Neural cell (in vitro differentiated cells): ENCODE measurements around the gene ZNF512. TPM values are rescaled to one million over a fixed set of nuclear protein-coding genes. Genes with fewer than 3 reads are reported as not detected.

Experiments
- H2AFZ ChIP-seq: fragments of 200-600, 300-800 bp; sonication (generic), shearing (Covaris generic); 2 replicates; pipeline ENCODE4 v1.6.0; 2014; ENCODE audit warnings: low read depth, mild to moderate bottlenecking, antibody characterized with exemption, low read length, moderate library complexity
- H3F3A ChIP-seq: fragments of 200-600 bp; shearing (Covaris generic); 2 replicates; pipeline ENCODE4 v1.6.1; 2016; ENCODE audit warnings: mild to moderate bottlenecking, moderate library complexity, mixed read lengths, antibody characterized with exemption, low read length; ENCODE audit not compliant: insufficient read depth, poor library complexity, severe bottlenecking
- H3K27ac ChIP-seq: fragments of 200-600, 300-800 bp; sonication (generic), shearing (Covaris generic); 2 replicates; pipeline ENCODE4 v1.5.1; 2014; ENCODE audit warnings: mild to moderate bottlenecking, low read length, moderate library complexity
- H3K27me3 ChIP-seq: fragments of 300-800, 200-600 bp; sonication (generic), shearing (Covaris generic); 2 replicates; pipeline ENCODE4 v1.6.0; 2014; ENCODE audit warnings: mild to moderate bottlenecking, low read depth, low read length, moderate library complexity; ENCODE audit not compliant: insufficient read depth
- H3K36me3 ChIP-seq: fragments of 300-800, 200-600 bp; sonication (generic), shearing (Covaris generic); 2 replicates; pipeline ENCODE4 v1.5.1; 2014; ENCODE audit warnings: mild to moderate bottlenecking, antibody characterized with exemption, low read length, moderate library complexity; ENCODE audit not compliant: insufficient read depth
- H3K4me2 ChIP-seq: fragments of 300-800, 200-600 bp; sonication (generic), shearing (Covaris generic); 2 replicates; pipeline ENCODE4 v1.6.0; 2014; ENCODE audit warnings: mild to moderate bottlenecking, low read length
- H3K4me3 ChIP-seq: fragments of 300-800, 200-600 bp; sonication (generic), shearing (Covaris generic); 2 replicates; pipeline ENCODE4 v1.5.1; 2014; ENCODE audit warnings: mild to moderate bottlenecking, low read length, moderate library complexity
- H3K79me2 ChIP-seq: fragments of 200-600 bp; shearing (Covaris generic); replicated peaks from 2 replicates; pipeline ENCODE4 v1.6.0; 2014; ENCODE audit warnings: mild to moderate bottlenecking, low read length, moderate library complexity; ENCODE audit not compliant: insufficient read depth
- H3K9ac ChIP-seq: fragments of 300-800, 200-600 bp; sonication (generic), shearing (Covaris generic); 2 replicates; pipeline ENCODE4 v1.6.1; 2016; ENCODE audit warnings: mild to moderate bottlenecking, low read length, mixed read lengths
- H3K9me2 ChIP-seq: fragments of 200-600 bp; shearing (Covaris generic); 2 replicates; pipeline ENCODE4 v1.6.1; 2016; ENCODE audit warnings: mild to moderate bottlenecking, low read length, mixed read lengths; ENCODE audit not compliant: insufficient read depth
- H3K9me3 ChIP-seq: fragments of 200-600, 300-800 bp; sonication (generic), shearing (Covaris generic); 2 replicates; pipeline ENCODE4 v1.6.1; 2016; ENCODE audit warnings: mild to moderate bottlenecking, mixed run types, low read length, moderate library complexity, mixed read lengths
- H4K20me1 ChIP-seq: fragments of 200-600 bp; shearing (Covaris generic); 2 replicates; pipeline ENCODE4 v1.6.1; 2016; ENCODE audit warnings: mild to moderate bottlenecking, mixed run types; ENCODE audit not compliant: insufficient read depth
- EP300 ChIP-seq: fragments of 450-650 bp; conservative IDR thresholded peaks from 2 replicates; pipeline ENCODE4 v1.6.1; 2014; ENCODE audit warnings: antibody characterized with exemption, mild to moderate bottlenecking, moderate library complexity; ENCODE audit not compliant: poor library complexity, severe bottlenecking
- EZH2 ChIP-seq: fragments of 200-600, 300-800 bp; shearing (Covaris generic), sonication (generic); IDR thresholded peaks from 2 replicates; pipeline ENCODE4 v1.6.1; 2014; ENCODE audit warnings: antibody characterized with exemption, low read length, borderline replicate concordance, mild to moderate bottlenecking; ENCODE audit not compliant: insufficient read depth, poor library complexity, severe bottlenecking
- MXI1 ChIP-seq: fragments of 450-650 bp; conservative IDR thresholded peaks from 2 replicates; pipeline ENCODE4 v1.6.1; 2014; ENCODE audit warnings: antibody characterized with exemption, mild to moderate bottlenecking; ENCODE audit not compliant: poor library complexity, severe bottlenecking
- POLR2AphosphoS5 ChIP-seq: IDR thresholded peaks from 2 replicates; pipeline ENCODE4 v1.6.1; 2012
- RAD21 ChIP-seq: fragments of 450-650 bp; conservative IDR thresholded peaks from 2 replicates; pipeline ENCODE4 v1.6.1; 2014; ENCODE audit warnings: antibody characterized with exemption, mild to moderate bottlenecking, moderate library complexity
- SMC3 ChIP-seq: fragments of 450-650 bp; conservative IDR thresholded peaks from 2 replicates; pipeline ENCODE4 v1.6.1; 2014; ENCODE audit warnings: antibody characterized with exemption, mild to moderate bottlenecking, moderate library complexity; ENCODE audit not compliant: poor library complexity
- TAF1 ChIP-seq: IDR thresholded peaks from 2 replicates; pipeline ENCODE4 v1.6.1; 2012; ENCODE audit warnings: low read depth
- polyA plus RNA-seq: library from polyadenylated mRNA; depleted of rRNA; stranded (reverse); fragments of >200 nt; gene quantifications from 2 replicates; pipeline ENCODE4 v1.2.3, GENCODE V29; 2014
- TF ChIP-seq, protein P1 (sequence below): IDR thresholded peaks from 2 replicates; pipeline ENCODE4 v1.6.1; 2012; ENCODE audit warnings: borderline replicate concordance
- TF ChIP-seq, protein P2 (sequence below): fragments of 450-650 bp; IDR thresholded peaks from 2 replicates; pipeline ENCODE4 v1.5.1; 2014; ENCODE audit warnings: antibody characterized with exemption, mild to moderate bottlenecking, moderate library complexity; ENCODE audit not compliant: poor library complexity, severe bottlenecking

ZNF512 gene
- polyA plus RNA-seq, 1 donor from 2014 or later: 30.8 TPM

DNA sequence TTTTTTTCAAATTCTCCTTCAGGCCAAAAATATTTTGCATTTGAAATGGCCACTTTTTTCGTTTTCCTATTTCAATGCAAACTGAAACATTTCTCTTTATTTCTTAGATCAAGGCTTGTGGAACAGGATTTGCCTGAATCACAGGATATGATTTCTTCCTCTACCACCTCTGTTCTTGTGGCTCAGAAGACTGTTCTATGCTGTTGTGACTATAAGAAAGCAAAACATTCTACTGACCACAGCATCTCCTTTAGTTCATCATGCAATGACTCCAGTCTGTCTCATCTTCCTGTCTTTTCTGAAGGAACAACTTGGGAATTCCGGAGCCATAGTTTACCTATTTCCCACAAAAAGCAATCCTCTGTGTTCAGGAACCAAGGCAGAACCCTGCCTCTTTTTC lies 16.2 kb upstream of the ZNF512 start:
- Histone ChIP-seq H3K4me2 (no peak overlapping the region), H3K9me3 (no peaks in the 10 kb centered on the region), H3F3A (no peaks in the 10 kb centered on the region), H3K27me3 (no peaks in the 10 kb centered on the region), H3K36me3 (no peaks in the 10 kb centered on the region), H3K9me2 (no peaks in the 10 kb centered on the region), H3K79me2 (no peaks in the 10 kb centered on the region), H2AFZ (no peak overlapping the region), H3K9ac (no peak overlapping the region), H3K27ac (no peak overlapping the region), H3K4me3 (no peak overlapping the region), H4K20me1 (no peaks in the 10 kb centered on the region)
- TF ChIP-seq EZH2: no peak
- TF ChIP-seq, protein P1, sequence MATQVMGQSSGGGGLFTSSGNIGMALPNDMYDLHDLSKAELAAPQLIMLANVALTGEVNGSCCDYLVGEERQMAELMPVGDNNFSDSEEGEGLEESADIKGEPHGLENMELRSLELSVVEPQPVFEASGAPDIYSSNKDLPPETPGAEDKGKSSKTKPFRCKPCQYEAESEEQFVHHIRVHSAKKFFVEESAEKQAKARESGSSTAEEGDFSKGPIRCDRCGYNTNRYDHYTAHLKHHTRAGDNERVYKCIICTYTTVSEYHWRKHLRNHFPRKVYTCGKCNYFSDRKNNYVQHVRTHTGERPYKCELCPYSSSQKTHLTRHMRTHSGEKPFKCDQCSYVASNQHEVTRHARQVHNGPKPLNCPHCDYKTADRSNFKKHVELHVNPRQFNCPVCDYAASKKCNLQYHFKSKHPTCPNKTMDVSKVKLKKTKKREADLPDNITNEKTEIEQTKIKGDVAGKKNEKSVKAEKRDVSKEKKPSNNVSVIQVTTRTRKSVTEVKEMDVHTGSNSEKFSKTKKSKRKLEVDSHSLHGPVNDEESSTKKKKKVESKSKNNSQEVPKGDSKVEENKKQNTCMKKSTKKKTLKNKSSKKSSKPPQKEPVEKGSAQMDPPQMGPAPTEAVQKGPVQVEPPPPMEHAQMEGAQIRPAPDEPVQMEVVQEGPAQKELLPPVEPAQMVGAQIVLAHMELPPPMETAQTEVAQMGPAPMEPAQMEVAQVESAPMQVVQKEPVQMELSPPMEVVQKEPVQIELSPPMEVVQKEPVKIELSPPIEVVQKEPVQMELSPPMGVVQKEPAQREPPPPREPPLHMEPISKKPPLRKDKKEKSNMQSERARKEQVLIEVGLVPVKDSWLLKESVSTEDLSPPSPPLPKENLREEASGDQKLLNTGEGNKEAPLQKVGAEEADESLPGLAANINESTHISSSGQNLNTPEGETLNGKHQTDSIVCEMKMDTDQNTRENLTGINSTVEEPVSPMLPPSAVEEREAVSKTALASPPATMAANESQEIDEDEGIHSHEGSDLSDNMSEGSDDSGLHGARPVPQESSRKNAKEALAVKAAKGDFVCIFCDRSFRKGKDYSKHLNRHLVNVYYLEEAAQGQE: no peak
- no peak for TF ChIP-seq POLR2AphosphoS5
- no peak for TF ChIP-seq SMC3
- no peak for TF ChIP-seq MXI1
- TF ChIP-seq EP300: no peak
- no peak for TF ChIP-seq TAF1
- TF ChIP-seq RAD21: no peak
- TF ChIP-seq, protein P2, sequence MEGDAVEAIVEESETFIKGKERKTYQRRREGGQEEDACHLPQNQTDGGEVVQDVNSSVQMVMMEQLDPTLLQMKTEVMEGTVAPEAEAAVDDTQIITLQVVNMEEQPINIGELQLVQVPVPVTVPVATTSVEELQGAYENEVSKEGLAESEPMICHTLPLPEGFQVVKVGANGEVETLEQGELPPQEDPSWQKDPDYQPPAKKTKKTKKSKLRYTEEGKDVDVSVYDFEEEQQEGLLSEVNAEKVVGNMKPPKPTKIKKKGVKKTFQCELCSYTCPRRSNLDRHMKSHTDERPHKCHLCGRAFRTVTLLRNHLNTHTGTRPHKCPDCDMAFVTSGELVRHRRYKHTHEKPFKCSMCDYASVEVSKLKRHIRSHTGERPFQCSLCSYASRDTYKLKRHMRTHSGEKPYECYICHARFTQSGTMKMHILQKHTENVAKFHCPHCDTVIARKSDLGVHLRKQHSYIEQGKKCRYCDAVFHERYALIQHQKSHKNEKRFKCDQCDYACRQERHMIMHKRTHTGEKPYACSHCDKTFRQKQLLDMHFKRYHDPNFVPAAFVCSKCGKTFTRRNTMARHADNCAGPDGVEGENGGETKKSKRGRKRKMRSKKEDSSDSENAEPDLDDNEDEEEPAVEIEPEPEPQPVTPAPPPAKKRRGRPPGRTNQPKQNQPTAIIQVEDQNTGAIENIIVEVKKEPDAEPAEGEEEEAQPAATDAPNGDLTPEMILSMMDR: no peak

DNA sequence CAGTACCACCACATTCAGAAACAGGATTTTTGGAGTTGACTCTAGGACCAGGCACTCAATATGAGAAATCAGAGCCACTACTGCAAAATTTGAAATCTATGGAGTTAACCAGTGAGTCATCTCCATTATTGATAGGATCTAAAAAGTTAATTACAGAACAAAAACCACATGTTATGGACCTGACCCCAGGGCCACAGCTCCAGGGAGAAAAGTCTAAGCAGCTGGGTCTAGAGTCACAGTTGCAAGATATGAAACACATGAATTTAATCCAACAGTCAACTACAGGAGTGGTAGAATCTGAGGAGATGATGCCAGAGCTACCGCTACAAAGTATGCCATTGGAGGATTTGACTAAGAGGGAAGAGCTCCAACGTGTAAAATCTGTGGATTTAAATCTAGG lies 13.4 kb upstream of the ZNF512 start:
- Histone ChIP-seq H2AFZ (no peak overlapping the region), H3K79me2 (no peaks in the 10 kb centered on the region), H3K36me3 (no peaks in the 10 kb centered on the region), H3K9me2 (no peaks in the 10 kb centered on the region), H3K27ac (no peak overlapping the region), H3K9me3 (no peaks in the 10 kb centered on the region), H4K20me1 (no peaks in the 10 kb centered on the region), H3F3A (no peaks in the 10 kb centered on the region), H3K4me2 (no peak overlapping the region), H3K27me3 (no peaks in the 10 kb centered on the region), H3K4me3 (no peak overlapping the region), H3K9ac (no peak overlapping the region)
- TF ChIP-seq POLR2AphosphoS5 (no peak), EP300 (no peak), RAD21 (no peak)
- TF ChIP-seq, protein P2: no peak
